DMS 273 (cell line): ENCODE results near the gene CEBPZOS.

Source experiments
- DNase-seq: peaks from one replicate; lab custom pipeline; 2025; ENCODE audit not compliant: unreplicated experiment; lab: John Stamatoyannopoulos, UW

The CEBPZOS gene

DNA sequence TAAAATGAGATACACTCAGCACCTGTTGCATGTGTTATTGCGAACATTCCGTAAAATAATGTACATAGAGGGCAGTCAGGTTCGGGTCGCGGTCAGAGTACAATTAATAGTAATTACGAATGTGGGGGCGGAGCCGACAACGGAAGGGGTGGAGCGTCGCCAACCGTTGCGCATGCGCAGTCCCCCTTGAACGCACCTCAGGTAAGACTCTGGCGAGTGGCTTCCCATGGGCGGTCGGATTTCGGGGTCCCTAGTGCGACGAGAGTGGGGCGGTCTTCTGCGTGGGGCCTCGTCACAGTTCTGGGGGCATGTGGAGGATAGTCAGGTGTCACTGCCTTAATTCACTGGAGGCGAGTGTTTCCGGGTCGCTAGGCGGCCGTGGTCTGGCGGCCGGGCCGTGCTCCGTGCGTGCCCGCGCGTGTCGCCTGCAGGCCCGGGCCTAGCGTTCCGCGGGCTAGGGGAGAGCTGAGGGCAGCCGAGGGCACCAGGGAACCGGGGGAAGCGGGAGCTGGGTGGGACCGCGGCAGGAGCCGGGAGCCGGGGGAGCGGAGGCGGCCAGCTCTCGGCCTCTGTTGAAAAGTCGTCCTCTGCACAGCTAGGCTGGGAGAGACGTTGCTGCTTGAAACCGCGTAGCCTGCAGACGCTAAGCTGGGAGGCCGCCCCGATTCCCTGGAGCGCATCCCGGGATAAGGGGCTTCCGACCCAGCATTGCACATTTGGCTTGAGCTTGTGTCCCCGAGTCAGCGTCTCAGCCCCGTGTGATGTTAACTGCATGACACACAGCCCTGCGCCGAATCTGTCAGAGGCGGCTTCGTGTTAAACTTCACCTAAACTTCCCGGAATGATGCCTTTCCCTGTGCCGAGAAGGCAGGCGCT lies at the start of gene CEBPZOS:
CEBPZOS (plus strand) TSS at position 177 of the 876 bp plus-strand sequence. CDS start 3,209 bp downstream, outside the sequence.
- peak; percentile 88 for DNase-seq

GRCh38 chr2:37148325-37148724 lies 48.0 kb upstream of the CEBPZOS start:
- no peak for DNase-seq

- DNase-seq = no peak
Observed at GRCh38 chr2:37149626-37150322, 46.5 kb upstream of the CEBPZOS start.

GRCh38 chr2:37153224-37153623 lies 43.1 kb upstream of the CEBPZOS start:
- DNase-seq = no peak

GRCh38 chr2:37154785-37155184 lies 41.5 kb upstream of the CEBPZOS start:
- no peak for DNase-seq

DNA sequence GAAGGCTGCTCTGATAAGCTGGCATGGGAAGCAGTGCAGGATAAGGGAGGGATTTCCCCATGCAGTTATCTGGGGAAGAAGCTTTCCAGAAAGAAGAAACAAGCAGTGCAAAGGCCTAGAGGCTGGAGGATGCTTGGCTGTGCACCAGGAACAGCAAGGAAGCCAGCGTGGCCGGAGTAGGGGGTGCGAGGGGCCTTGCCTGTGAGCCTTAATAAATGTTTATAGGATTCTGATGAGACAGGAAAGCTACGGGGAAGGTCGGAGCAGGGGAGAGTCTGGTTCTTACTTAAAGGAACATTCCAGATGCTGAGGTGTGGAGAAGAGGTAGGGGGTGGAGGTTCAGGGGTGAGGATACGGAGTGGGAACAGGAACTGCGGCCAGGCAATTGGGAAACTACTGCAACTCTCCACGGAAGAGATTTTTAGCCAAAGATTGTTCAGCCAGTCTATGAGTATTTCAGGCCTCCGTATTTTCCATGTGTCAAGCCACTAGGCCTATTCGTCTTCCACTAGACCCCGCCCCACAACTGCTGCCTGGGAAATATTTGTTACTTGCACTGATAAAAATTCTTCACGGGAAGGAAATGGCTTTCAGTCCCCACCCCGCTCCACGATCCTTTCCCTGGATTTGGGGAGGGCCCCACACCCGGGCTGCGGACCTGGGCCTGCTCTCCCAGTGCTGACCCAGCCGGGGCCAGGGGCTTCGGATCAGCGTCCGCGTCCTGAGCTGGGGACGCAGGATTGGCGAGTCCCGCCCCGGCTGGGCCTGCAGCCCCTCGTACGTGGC lies 40.0 kb upstream of the CEBPZOS start:
- DNase-seq = peak; percentile 75

DNA sequence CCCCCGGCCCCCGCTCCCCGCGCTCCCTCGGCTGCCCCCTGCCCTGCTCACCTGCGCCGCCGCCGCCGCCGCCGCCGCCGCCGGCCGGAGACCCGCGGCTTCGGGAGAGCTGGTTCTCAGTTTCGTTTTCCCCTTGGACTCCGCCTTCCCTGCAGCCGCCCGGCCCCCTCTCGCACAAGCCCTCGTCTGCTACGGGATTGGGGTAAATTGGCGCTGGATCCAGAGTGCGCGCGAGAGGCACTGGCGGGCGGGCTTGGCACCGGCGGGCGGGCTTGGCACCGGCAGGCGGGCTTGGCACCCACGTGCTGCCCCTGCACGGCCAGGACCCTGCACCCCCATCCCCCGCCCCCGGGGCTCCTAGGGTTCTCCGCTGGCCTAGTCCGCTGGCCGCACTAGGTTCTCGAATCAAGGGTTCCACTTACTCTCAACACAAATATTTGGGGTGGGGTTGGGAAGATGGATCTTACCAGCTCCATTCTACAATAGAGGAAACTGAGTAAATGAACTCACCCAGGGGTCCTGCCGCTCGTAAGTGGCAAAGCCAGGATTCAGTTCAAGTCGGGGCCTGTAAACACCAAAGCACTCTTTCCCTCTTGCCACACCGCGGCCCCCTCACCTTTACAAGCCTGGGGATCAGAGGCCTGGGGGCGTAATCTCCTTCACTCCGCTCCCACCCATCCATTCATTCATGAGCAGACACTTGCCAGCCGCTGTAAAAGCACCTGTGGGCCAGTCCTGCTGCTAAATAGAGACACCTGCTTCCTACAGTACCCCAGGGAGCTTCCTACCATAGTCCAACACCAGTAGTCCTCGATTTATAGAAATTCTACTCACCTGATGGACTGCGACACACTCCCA lies 39.2 kb upstream of the CEBPZOS start, which contains the start of gene EIF2AK2:
EIF2AK2 (minus strand) TSS at position 124 of the 858 bp plus-strand sequence. CDS start 9,174 bp downstream, outside the sequence.
- DNase-seq = peak; percentile 95

DNA sequence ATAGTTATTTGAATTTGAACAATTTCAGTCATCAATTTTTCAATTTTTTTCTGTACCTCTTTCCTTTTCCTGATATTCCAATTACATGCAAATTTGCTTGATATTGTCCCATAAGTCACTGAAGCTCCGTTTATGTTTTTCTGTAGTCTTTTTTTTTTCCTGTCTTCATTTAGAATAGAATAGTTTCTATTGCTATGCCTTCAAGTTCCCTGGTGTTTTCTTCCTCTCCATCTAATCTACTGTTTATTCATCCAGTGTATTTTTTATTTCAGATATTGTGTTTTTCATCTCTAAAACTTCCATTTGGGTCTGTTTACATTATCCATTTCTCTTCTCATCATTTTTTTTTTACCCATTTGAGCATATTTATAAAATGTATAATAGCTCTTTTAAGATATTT lies 31.5 kb upstream of the CEBPZOS start:
- no peak for DNase-seq

GRCh38 chr2:37167636-37168180 lies 28.6 kb upstream of the CEBPZOS start:
- no peak for DNase-seq

GRCh38 chr2:37168217-37168981 lies 27.9 kb upstream of the CEBPZOS start:
- DNase-seq = peak; percentile 68

DNA sequence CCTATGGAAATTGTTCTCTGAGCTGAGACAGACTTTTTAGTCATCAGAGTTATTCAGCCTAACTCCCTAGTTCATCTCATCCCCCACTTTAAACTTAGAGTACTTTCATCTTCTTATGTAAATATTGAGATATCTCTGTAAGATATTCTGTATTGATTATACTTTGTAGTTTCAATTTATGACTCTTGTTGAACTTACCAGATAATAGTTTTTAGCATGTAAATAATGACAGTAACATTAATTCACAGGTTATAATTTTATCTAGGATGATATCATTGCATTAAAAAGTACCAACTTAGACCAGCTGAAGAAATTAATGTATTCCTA lies 24.7 kb upstream of the CEBPZOS start:
- no peak for DNase-seq

GRCh38 chr2:37173741-37174140 lies 22.6 kb upstream of the CEBPZOS start:
- no peak for DNase-seq

GRCh38 chr2:37180006-37180639 lies 16.2 kb upstream of the CEBPZOS start:
- DNase-seq = peak; percentile 11

- DNase-seq = no peak
Observed at GRCh38 chr2:37180640-37181039, 15.7 kb upstream of the CEBPZOS start.

DNA sequence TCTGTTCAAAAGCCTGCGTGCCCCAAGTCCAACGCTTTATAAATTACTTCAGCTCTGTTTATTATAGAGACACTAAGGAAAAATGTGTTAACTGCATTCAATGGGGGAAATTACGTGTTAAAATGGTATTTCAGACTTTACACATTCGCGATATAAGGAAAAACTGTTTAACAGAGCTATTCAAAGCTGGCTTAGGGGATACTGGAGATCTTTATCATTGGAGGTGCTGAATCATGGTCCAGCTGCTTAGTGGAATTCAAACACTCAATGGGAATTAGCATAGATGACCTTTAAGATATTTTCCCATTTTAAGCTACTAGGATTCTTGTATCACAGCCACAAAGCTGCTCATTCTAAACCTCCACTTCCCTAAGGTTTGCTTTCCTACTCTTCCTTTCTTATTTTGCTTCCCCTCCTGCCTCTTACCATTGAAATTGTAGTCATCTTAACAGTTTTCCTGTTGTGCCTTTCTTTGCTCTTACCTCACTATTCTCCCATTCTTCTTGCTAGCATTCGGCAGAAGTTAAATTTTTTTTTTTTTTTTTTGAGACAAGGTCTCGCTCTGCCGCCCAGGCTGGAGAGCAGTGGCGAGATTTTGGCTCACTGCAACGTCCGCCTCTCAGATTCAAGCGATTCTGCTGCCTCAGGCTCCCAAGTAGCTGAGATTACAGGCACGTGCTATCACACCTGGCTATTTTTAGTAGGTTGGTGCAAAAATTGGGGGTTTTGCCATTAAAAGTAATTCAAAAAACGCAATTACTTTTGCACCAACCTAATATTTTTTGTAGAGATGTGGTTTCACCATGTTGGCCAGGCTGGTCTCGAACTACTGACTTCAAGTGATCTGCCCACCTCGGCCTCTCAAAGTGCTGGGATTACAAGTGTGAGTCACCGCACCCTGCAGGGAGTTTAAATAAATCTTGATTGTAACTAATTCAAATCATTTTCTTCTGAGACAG lies 14.3 kb upstream of the CEBPZOS start:
- DNase-seq = no peak

GRCh38 chr2:37188570-37188969 lies 7.7 kb upstream of the CEBPZOS start, which contains the start of gene SULT6B1:
Gene SULT6B1, minus strand, starts transcription at chr2:37188670. Its CDS starts 30 bp downstream, at chr2:37188640.
- no peak for DNase-seq

DNA sequence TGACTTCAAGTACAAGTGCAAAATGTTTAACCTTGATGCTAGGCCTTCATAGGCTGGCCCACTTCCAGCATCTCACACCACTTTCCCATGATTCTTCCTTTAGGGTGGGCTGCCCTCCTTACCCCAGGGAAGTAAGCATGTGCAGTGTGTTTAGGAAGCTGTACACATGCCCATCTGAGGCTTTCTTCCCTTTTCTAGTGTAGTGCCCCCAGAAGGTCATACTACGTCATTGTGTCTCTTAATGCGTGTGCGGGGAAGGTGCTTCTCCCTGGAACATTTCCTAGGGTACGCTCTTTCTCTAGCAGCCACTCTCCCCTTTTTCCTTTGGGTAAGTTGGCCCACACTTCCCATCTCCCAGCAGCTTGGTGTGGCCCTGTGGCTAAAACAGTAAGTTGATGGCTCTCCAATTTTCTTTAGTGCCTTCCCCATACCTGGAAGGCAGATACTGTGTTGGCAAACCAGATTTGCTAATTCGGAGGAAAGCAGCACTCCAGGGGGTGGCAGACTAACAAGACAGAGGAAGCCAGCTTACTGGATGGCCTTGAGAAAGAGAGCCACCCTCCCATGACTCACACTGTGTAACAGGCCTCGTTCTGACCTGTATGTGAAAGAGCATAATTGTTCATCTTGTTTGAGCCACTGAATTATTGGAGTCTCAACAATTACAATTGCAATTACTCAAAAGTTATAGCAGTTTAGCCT lies 6.7 kb upstream of the CEBPZOS start:
- peak; percentile 24 for DNase-seq
